ENCODE results near the gene ROBO1.

DNA sequence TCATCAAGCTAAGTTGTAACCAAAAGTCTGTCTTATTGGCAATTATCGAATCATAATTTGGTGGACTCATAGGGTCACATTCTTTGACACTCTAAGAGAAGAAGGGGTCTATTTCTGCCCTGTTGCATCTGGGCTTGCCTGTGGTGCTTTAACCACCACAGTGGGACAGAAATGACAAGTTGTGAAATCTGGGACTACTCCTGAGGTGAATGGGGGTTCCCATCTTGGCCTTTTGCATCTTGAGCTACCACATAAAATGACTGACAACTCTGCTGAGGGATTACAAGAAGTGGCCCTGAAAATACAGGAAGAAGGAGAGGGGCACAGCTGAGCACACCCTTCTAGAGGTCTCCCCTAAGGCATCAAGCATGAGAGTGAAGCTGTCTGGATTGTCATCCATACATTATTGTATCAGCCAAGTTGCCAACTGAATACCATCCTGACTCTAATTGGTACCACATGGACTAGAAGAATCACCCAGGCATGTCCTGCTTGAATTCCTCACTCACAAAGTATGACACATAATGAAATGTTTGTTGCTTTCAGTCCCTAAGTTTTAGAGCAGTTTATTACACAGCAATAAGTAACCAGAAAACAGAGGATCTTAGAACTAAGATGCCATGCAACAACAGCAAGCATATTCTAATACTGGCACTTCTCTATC is 306.5 kb downstream of the ROBO1 start:
- TF ChIP-seq, protein P1, sequence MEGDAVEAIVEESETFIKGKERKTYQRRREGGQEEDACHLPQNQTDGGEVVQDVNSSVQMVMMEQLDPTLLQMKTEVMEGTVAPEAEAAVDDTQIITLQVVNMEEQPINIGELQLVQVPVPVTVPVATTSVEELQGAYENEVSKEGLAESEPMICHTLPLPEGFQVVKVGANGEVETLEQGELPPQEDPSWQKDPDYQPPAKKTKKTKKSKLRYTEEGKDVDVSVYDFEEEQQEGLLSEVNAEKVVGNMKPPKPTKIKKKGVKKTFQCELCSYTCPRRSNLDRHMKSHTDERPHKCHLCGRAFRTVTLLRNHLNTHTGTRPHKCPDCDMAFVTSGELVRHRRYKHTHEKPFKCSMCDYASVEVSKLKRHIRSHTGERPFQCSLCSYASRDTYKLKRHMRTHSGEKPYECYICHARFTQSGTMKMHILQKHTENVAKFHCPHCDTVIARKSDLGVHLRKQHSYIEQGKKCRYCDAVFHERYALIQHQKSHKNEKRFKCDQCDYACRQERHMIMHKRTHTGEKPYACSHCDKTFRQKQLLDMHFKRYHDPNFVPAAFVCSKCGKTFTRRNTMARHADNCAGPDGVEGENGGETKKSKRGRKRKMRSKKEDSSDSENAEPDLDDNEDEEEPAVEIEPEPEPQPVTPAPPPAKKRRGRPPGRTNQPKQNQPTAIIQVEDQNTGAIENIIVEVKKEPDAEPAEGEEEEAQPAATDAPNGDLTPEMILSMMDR (IDR thresholded peaks at IDR 0.05): no peak
- TF ChIP-seq POLR2A (IDR thresholded peaks at IDR 0.05): no peak
